ENCODE data around the gene OTUD7B. TPM values are rescaled to one million over a fixed set of nuclear protein-coding genes. Genes with fewer than 3 reads are reported as not detected.

Gene OTUD7B
- total and polyA plus RNA-seq, 9 of the 15 experiments (the other 6 are each of a cell fraction or from before 2014, with no cell fraction given): 0.96 to 18.8 (median 7.4) TPM

- TF ChIP-seq GABPA (tag; conservative IDR thresholded peaks at IDR 0.05; ENCODE audit: low read depth) (peak; percentile 98), TAF7 (tag; IDR thresholded peaks at IDR 0.05) (peak; percentile 33), MNT (conservative IDR thresholded peaks at IDR 0.05) (peak; percentile 44 to 81), POLR2G (IDR thresholded peaks at IDR 0.05; ENCODE audit: low read depth, low read length) (peak; percentile 95), BCOR (IDR thresholded peaks at IDR 0.05) (no peak), HCFC1 (IDR thresholded peaks at IDR 0.05; ENCODE audit: low read depth, low read length) (peak; percentile 78), FOXA1 (IDR thresholded peaks at IDR 0.05; ENCODE audit: borderline replicate concordance) (no peak), KDM4B (IDR thresholded peaks at IDR 0.05; ENCODE audit: borderline replicate concordance in 2 of 2, low read depth in 1 of 2) (peak in 1 of 2 experiments; percentile 87; a peak in 1 of 4 replicates), RBM34 (IDR thresholded peaks at IDR 0.05; ENCODE audit: borderline replicate concordance, insufficient read depth, low read length) (no peak), ZNF232 (CRISPR knock-in tag; IDR thresholded peaks at IDR 0.05) (0 out of 2 replicates have a peak, but pooled peaks have one; percentile 58), FOS (IDR thresholded peaks at IDR 0.05; ENCODE audit: extremely low read depth, insufficient read length) (no peak), TARDBP (IDR thresholded peaks at IDR 0.05) (peak; percentile 13; the same call in 1 of the 2 replicates), CTCFL (IDR thresholded peaks at IDR 0.05; ENCODE audit: borderline replicate concordance, insufficient read depth, low read depth, low read length, poor library complexity, severe bottlenecking) (no peak), ELF4 (CRISPR knock-in tag; IDR thresholded peaks at IDR 0.05) (peak; percentile 59; the same call in 1 of the 2 replicates), POLR3G (IDR thresholded peaks at IDR 0.05; ENCODE audit: extremely low read depth, insufficient read length, insufficient replicate concordance) (no peak), KAT8 (IDR thresholded peaks at IDR 0.05; ENCODE audit: low read depth) (peak; percentile 86), SAFB (IDR thresholded peaks at IDR 0.05; ENCODE audit: borderline replicate concordance, low read depth, low read length) (no peak), POLR2H (tag; IDR thresholded peaks at IDR 0.05; ENCODE audit: low read depth) (no peak; the same call in 1 of the 2 replicates)
- TF ChIP-seq, protein P1, sequence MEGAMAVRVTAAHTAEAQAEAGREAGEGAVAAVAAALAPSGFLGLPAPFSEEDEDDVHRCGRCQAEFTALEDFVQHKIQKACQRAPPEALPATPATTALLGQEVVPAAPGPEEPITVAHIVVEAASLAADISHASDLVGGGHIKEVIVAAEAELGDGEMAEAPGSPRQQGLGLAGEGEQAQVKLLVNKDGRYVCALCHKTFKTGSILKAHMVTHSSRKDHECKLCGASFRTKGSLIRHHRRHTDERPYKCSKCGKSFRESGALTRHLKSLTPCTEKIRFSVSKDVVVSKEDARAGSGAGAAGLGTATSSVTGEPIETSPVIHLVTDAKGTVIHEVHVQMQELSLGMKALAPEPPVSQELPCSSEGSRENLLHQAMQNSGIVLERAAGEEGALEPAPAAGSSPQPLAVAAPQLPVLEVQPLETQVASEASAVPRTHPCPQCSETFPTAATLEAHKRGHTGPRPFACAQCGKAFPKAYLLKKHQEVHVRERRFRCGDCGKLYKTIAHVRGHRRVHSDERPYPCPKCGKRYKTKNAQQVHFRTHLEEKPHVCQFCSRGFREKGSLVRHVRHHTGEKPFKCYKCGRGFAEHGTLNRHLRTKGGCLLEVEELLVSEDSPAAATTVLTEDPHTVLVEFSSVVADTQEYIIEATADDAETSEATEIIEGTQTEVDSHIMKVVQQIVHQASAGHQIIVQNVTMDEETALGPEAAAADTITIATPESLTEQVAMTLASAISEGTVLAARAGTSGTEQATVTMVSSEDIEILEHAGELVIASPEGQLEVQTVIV (CRISPR knock-in tag; IDR thresholded peaks at IDR 0.05; ENCODE audit: borderline replicate concordance): no peak
- TF ChIP-seq, protein P2, sequence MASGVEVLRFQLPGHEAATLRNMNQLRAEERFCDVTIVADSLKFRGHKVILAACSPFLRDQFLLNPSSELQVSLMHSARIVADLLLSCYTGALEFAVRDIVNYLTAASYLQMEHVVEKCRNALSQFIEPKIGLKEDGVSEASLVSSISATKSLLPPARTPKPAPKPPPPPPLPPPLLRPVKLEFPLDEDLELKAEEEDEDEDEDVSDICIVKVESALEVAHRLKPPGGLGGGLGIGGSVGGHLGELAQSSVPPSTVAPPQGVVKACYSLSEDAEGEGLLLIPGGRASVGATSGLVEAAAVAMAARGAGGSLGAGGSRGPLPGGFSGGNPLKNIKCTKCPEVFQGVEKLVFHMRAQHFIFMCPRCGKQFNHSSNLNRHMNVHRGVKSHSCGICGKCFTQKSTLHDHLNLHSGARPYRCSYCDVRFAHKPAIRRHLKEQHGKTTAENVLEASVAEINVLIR (CRISPR knock-in tag; IDR thresholded peaks at IDR 0.05): peak; percentile 70; the same call in 1 of the 2 replicates
Observed at GRCh38 chr1:149927563-149928400, 82.7 kb downstream of the OTUD7B start, which contains the start of gene SF3B4 (continued).

Measured in K562 (cell line).